Measurements from ENCODE around the gene PZP.
"Not testable (repeated sequence)": the region's sequence is repeated elsewhere in the genome, so short reads cannot be mapped to it uniquely, and the experiment has no call there.

PZP gene

GRCh38 chr12:9179781-9180180 lies 28.4 kb downstream of the PZP start:
- no peak for DNase-seq

GRCh38 chr12:9169979-9170634 lies 38.1 kb downstream of the PZP start:
- no peak for DNase-seq

GRCh38 chr12:9167345-9167744 lies 40.9 kb downstream of the PZP start:
- DNase-seq, result not testable (repeated sequence)

GRCh38 chr12:9163392-9163791 lies 44.8 kb downstream of the PZP start:
- DNase-seq, result no peak

GRCh38 chr12:9156119-9156518 lies 52.1 kb downstream of the PZP start:
- DNase-seq, result no peak

GRCh38 chr12:9149372-9149771 lies 58.8 kb downstream of the PZP start:
- DNase-seq, result no peak

- DNase-seq, result no peak
Measured at GRCh38 chr12:9148926-9149325, 59.3 kb downstream of the PZP start.

- DNase-seq, result no peak
Measured at GRCh38 chr12:9147461-9147860, 60.7 kb downstream of the PZP start.

- DNase-seq, result no peak
Measured at GRCh38 chr12:9144730-9145106, 63.5 kb downstream of the PZP start.

- no peak for DNase-seq
Measured at GRCh38 chr12:9143929-9144729, 64.1 kb downstream of the PZP start.

- DNase-seq, result no peak
Measured at GRCh38 chr12:9143137-9143536, 65.1 kb downstream of the PZP start.

- not testable (repeated sequence) for DNase-seq
Measured at GRCh38 chr12:9139588-9140290, 68.5 kb downstream of the PZP start.

GRCh38 chr12:9135903-9136310 lies 72.3 kb downstream of the PZP start:
- no peak for DNase-seq

GRCh38 chr12:9134981-9135628 lies 73.1 kb downstream of the PZP start:
- DNase-seq, result no peak

GRCh38 chr12:9133216-9133916 lies 74.8 kb downstream of the PZP start:
- DNase-seq, result no peak

GRCh38 chr12:9132008-9132535 lies 76.1 kb downstream of the PZP start:
- no peak for DNase-seq

- DNase-seq, result no peak
Measured at GRCh38 chr12:9130244-9130643, 78.0 kb downstream of the PZP start.

GRCh38 chr12:9127936-9128663 lies 80.1 kb downstream of the PZP start:
- DNase-seq, result no peak

- no peak for DNase-seq
Measured at GRCh38 chr12:9127484-9127883, 80.7 kb downstream of the PZP start.

- no peak for DNase-seq
Measured at GRCh38 chr12:9124383-9125031, 83.7 kb downstream of the PZP start.

GRCh38 chr12:9123781-9124382 lies 84.3 kb downstream of the PZP start:
- no peak for DNase-seq

Data from stimulated activated CD4-positive, alpha-beta T cell treated with anti-CD3 and anti-CD28 coated beads, Interleukin-12 subunit alpha, Interleukin-12 subunit beta, amount 100 ng/mL, for 4 hours (primary cell).